RKO (cell line): Measurements from ENCODE around the gene CSKMT.
"Not testable (repeated sequence)": the region's sequence is repeated elsewhere in the genome, so short reads cannot be mapped to it uniquely, and the experiment has no call there.

ENCODE experiments used
- DNase-seq: peaks from one replicate; pipeline ENCODE4 v3.0.0-alpha.2; 2016; ENCODE audit warnings: low spot score

The CSKMT gene

DNA sequence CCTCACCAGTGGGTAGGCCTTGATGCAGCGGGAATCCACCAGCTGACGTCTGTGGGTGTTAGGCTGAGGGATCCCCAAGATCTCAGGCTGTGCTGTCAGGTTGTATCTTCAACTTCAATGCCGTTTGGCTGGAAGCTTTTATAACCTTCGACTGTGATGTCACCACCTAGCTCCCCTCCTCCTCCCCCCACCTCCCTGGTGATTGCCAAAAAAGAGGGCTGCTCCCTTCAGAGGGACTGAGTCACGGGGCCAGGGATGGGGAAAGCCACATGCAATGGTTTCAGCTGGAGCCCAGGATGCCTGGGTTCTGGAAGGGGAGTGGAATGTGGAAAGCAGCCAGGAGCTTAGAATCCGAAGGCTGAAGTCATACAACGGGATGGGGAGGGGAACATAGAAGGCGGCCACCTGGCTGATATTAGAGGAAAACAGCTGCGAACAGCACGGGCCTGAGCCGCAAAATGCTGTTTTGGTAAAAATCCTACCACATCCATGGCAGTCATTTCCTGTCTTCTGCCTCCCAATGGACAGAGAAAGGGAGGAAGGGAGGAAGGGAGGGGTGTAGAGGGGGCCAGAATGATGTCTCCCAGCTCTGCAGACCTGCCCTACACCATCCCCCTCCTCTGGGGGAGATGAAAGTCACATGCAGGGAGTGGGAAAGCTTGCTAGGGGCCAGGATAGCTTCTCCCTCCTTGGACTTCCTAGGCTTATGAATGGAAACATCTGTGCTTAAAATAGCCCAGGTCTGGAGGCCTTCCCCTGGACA lies 24.5 kb downstream of the CSKMT start, which contains the start of gene LRRN4CL:
Gene LRRN4CL (minus strand): TSS at position 110 of the 763 bp plus-strand sequence. CDS start 1,022 bp downstream, outside the sequence.
- no peak for DNase-seq

DNA sequence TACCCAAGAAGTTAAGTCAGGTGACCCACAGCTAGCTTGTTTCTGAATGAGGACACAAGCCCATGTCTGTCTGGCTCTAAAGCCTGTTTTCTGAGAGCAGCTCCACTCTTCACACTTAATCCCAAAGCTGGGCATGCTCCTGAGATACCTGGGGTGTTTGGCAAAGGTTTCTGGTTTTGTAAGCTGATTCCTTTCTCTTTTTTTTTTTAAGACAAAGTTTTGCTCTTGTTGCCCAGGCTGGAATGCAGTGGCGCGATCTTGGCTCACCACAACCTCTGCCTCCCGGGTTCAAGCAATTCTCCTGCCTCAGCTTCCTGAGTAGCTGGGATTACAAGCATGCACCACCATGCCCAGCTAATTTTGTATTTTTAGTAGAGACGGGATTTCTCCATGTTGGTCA lies 28.5 kb downstream of the CSKMT start:
- not testable (repeated sequence) for DNase-seq

- DNase-seq = peak; percentile 80
Observed at GRCh38 chr11:62694455-62695167, 29.5 kb downstream of the CSKMT start.

DNA sequence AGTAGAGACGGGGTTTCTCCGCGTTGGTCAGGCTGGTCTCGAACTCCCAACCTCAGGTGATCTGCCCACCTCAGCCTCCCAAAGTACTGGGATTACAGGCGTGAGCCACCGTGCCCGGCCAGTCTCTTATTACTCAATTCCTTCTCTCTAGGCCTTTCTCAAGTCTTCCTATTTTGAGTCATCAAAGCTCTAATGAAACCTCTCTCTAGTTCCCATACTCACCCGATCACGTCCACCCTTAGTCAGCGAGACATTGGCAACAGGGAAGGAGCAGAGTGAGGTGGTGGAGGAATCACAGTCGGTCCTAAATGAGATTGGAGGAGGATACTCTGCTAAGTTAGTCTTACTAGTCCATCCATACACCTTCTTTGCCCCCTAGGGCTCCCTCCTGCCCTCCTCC lies 37.1 kb downstream of the CSKMT start:
- DNase-seq = no peak

- DNase-seq = not testable (repeated sequence)
Observed at GRCh38 chr11:62703921-62704320, 38.8 kb downstream of the CSKMT start.

DNA sequence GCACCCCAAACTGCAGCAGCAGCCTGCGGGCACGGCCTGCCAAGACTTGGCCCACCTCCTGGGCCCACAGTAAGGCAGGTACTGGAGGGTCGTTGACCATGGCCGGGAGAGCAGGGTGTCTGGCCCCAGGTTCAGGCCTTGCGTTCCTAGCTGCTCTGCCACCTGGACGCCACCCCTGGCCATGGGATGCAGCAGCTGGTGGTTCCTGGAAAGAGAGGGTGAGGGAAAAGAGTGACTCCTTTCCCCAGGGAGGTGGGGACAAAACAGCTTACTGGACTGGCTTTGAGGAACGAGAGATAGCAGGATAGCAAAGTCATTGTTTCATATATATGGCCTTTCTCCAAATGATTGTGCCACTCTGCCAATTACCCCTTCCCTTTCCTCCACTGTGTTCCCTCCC lies 40.3 kb downstream of the CSKMT start:
- peak; percentile 45 for DNase-seq

DNA sequence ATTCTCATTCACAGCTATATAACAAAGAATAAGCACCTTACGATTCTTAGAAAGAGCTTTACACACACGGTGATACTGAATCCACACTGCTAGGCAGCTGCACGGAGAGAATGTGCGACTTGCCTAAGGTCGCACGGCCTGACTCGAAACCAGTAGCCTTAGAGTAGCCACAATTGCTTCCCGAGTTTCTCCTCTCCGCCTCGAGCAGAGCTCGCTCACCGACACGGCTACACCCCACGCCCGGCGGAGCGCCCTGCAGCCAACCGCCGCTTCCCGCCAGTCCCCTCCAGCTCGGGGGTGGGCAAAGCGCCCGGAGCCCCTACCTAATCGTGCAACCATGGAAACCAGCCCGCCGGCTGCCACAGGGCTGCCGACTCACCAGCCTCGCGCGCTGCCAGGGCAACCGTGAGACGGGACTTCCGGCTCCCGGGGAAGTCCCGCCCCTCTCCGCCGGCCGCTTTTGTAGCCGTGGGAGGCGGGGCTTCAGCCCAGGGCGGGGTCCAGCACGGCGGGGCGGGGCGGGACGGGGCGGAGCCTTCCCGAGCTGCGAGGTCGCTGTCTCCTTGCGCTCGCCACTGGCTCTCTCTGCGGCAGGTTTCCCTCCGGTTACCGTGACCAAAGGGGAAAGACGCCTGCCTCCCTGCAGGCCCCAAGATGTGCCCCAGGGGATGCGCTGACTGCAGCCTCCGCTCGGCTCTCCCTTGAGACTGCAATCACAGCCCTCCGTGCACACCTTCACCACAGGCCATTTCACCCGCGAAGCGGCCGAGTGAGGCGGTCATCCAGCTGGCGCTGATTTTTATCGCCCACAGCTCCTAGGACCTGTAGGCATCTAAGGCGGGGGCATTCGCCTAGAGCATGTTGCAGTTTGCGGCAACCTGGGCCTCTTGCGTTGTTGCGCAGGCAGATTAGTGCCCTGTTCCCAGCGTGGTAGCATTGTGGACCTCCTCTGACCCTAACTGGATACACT lies 41.1 kb downstream of the CSKMT start:
- DNase-seq = peak; percentile 95

GRCh38 chr11:62706850-62707247 lies 41.7 kb downstream of the CSKMT start:
- no peak for DNase-seq

- DNase-seq = no peak
Observed at GRCh38 chr11:62707277-62707861, 42.3 kb downstream of the CSKMT start, which contains the start of the genes BSCL2 and GNG3. Gene BSCL2, minus strand, starts transcription at chr11:62707424. Its CDS starts 229 bp downstream, at chr11:62707195. Gene GNG3, plus strand, starts transcription at chr11:62707676. Its CDS starts 620 bp downstream, at chr11:62708296.

- no peak for DNase-seq
Observed at GRCh38 chr11:62708392-62708791, 43.3 kb downstream of the CSKMT start.

DNA sequence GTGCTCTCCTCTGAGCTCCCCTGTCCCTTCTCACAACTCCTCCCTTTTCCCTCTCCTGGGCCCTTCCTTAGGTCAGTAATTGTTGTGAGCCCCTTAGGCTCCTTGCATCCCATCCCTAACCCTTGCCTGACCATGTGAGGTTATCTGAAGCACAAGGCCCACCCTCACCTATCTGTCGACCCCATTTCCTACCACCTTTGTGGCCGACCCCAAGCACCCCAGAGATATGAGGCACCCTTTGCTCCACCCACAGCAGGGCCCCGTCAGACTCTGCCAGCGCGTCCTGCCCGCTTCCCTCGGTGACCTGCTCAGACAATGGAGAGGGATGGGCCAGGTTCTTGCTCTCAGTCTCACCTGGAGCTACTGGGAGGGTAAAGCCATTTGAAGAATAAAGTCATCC lies 43.7 kb downstream of the CSKMT start:
- no peak for DNase-seq

- peak; percentile 88 for DNase-seq
Observed at GRCh38 chr11:62709247-62710000, 44.3 kb downstream of the CSKMT start.

- no peak for DNase-seq
Observed at GRCh38 chr11:62710001-62710345, 44.9 kb downstream of the CSKMT start.

- DNase-seq = no peak
Observed at GRCh38 chr11:62712276-62712812, 47.2 kb downstream of the CSKMT start.

DNA sequence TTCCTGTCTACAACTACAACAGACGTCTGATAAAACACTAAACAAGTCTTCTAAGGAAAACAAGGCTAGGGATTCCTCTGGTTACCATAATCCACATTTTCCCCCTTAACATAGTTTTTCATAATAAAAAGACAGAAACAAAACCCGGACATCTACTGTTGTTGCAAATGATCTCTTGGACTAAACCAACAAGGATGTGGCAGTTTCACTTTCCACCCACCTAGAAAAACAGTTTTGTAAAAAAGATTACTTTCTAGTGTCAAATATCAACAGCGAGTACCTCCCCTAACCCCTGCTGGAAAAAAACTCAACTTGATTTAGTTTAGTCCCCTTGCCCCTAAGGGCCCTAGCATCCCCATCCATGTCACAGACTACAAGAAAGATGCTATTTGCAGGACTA lies 47.7 kb downstream of the CSKMT start:
- no peak for DNase-seq

GRCh38 chr11:62713343-62713742 lies 48.2 kb downstream of the CSKMT start:
- DNase-seq = no peak

- no peak for DNase-seq
Observed at GRCh38 chr11:62715150-62716130, 50.3 kb downstream of the CSKMT start.

DNA sequence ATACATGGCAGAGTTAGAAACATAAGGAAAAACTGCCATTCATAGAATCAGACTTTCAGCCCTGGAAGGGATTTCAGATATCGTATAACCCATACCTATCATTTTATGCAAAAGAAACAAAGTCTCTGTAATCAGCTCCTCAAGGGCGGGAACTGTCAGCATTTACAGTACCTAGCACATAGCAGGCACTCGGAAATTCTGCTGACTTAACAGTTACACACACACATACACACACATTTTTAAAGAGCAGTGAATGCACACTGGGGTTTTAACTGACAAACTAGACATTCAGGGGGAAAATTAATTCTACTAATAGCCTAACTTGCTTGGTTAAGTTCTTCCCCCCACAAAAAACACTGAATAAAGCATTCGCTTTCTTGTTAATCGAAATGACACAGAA lies 51.1 kb downstream of the CSKMT start:
- no peak for DNase-seq

DNA sequence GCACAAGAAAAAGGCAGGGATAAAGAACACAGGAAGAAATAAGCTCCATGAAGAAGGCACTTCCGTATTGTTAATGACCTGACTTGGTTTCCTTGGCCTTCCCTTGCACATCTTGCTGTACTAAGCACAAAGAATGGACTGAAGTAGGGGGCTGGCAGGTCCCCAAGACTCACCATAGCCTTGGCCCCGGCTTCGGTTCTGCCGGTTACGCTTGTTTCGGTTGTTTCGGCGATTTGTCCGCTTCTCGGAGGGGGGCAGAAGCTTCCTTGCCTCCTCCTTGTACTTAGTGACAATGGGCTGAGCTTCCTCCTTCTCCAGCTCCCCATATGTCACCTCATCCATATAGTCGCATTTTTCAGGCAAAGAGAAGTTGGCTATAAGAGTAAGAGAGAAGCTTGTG lies 51.7 kb downstream of the CSKMT start:
- DNase-seq = no peak
